ENCODE results near the gene HS6ST1.
A peak's percentile ranks its signal among the peaks of the same experiment; 100 is the strongest.
"Not testable (repeated sequence)": the region's sequence is repeated elsewhere in the genome, so short reads cannot be mapped to it uniquely, and the experiment has no call there.

HS6ST1 gene

DNA sequence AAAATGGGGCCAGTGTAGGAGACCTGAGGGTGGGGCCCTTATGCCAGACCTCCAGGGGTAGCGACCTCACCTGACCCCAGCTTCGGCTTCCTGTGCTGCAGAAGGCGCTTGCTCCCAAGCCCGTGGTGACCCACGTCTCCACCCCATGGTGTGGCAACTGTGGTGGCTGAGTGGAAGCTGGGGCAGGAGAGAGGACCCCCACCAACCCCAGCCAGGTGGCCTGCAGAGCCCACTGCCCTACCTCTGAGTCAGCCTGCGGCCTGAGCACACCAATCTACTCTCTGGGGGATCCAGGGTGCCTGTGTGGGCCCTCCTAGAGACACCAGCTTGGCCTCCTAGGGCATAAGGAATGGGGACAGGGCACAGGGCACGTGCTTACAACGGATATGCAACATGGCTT is 52.2 kb downstream of the HS6ST1 start:
- not testable (repeated sequence) for ATAC-seq (ENCODE audit: insufficient read depth, low read depth); H3K27me3 ChIP-seq (ENCODE audit: insufficient read depth, low read length, poor library complexity); H3K4me3 ChIP-seq (ENCODE audit: low read depth in 1 of 2, low read length in 2 of 2); H3K9me3 ChIP-seq (ENCODE audit: insufficient read depth, low read length, severe bottlenecking); H3K4me2 ChIP-seq (ENCODE audit: insufficient read depth, low read length); DNase-seq; H3K27ac ChIP-seq (ENCODE audit: low read length); H3K9ac ChIP-seq (ENCODE audit: low read depth, low read length); H2AFZ ChIP-seq (ENCODE audit: low read depth, low read length); H3K4me1 ChIP-seq (ENCODE audit: insufficient read depth, low read length)
- Histone ChIP-seq H4K20me1 (ENCODE audit: insufficient read depth, low read length) (peaks cover 65% of the 10 kb centered on the region), H3K79me2 (ENCODE audit: insufficient read depth, low read length) (peaks cover 28% of the 10 kb centered on the region), H3K36me3 (ENCODE audit: insufficient read depth, low read length) (peaks cover 54% of the 10 kb centered on the region)

DNA sequence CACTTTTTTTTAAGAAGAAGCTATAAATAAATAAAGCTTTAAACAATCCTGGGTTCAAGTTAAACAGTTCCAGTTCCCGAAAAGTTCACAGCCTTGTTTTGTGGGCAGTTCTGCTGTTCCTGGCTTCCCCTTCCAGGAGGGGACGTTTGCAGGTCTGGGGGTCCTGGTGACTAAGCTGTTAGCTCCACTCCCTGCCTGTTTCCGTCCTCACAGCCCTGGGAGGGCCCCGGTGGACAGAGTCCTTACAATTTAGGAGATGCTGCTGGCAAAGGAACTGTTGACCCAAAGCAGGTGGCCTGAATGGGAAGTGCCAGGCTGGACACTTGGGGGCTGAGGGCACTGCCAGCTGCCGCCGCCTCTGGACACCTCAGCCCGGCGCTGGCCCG is 53.1 kb downstream of the HS6ST1 start:
- H3K4me2 ChIP-seq (ENCODE audit: insufficient read depth, low read length) = not testable (repeated sequence)

DNA sequence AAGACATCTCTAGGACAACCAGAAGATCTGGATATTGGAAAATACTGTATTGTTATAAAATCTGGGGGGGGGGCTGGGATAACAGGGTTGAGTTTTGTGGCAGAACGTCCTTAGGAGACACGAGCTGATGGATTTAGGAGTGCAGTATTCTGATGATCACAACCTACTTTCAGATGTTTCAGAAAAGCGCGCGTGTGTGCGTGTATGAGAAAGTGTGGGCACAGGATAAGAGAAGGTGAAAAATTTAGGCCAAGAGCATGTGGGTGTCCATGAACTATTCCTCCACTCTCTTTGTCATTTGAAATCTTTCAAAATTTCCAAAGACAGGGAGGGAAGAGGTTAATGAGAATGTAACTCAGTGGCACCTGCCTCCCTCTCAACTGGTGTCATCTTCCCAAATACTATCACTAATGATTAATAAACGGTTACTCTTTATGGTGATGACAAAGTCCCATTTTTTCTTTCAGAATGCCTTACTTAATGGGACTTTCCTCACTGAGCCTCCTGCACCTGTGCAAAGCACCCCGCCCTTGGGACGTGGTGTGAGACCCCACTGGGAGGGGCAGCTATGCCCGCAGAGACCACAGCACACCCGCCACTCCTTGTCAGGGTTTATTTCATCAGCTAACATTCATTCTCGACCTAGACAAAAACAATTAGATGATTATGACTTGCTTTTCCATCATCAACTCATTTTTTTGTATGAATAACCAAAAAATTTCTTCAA is 53.6 kb downstream of the HS6ST1 start:
- no peak for DNase-seq
- no peak overlapping the region for H3K9ac ChIP-seq (ENCODE audit: low read depth, low read length)
- no peak overlapping the region for H3K4me2 ChIP-seq (ENCODE audit: insufficient read depth, low read length)
- H3K9me3 ChIP-seq (ENCODE audit: insufficient read depth, low read length, severe bottlenecking) = no peaks in the 10 kb centered on the region
- peaks cover 14% of the 10 kb centered on the region for H3K79me2 ChIP-seq (ENCODE audit: insufficient read depth, low read length)
- ATAC-seq (ENCODE audit: insufficient read depth, low read depth) = no peak
- peaks cover 40% of the 10 kb centered on the region for H3K36me3 ChIP-seq (ENCODE audit: insufficient read depth, low read length)
- H3K27ac ChIP-seq (ENCODE audit: low read length) = no peak overlapping the region
- H2AFZ ChIP-seq (ENCODE audit: low read depth, low read length) = no peak overlapping the region
- H3K4me1 ChIP-seq (ENCODE audit: insufficient read depth, low read length) = no peaks in the 10 kb centered on the region
- no peak for TF ChIP-seq EZH2 (IDR thresholded peaks at IDR 0.05; ENCODE audit: borderline replicate concordance, low read depth, low read length, severe bottlenecking)
- TF ChIP-seq, protein P1, sequence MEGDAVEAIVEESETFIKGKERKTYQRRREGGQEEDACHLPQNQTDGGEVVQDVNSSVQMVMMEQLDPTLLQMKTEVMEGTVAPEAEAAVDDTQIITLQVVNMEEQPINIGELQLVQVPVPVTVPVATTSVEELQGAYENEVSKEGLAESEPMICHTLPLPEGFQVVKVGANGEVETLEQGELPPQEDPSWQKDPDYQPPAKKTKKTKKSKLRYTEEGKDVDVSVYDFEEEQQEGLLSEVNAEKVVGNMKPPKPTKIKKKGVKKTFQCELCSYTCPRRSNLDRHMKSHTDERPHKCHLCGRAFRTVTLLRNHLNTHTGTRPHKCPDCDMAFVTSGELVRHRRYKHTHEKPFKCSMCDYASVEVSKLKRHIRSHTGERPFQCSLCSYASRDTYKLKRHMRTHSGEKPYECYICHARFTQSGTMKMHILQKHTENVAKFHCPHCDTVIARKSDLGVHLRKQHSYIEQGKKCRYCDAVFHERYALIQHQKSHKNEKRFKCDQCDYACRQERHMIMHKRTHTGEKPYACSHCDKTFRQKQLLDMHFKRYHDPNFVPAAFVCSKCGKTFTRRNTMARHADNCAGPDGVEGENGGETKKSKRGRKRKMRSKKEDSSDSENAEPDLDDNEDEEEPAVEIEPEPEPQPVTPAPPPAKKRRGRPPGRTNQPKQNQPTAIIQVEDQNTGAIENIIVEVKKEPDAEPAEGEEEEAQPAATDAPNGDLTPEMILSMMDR (IDR thresholded peaks at IDR 0.05; ENCODE audit: borderline replicate concordance, extremely low read depth, low read length, poor library complexity, severe bottlenecking) = no peak
- no peak overlapping the region for H3K4me3 ChIP-seq (ENCODE audit: low read depth in 1 of 2, low read length in 2 of 2)
- H3K27me3 ChIP-seq (ENCODE audit: insufficient read depth, low read length, poor library complexity) = no peaks in the 10 kb centered on the region
- peaks cover 51% of the 10 kb centered on the region for H4K20me1 ChIP-seq (ENCODE audit: insufficient read depth, low read length)

More for the DNA sequence above, 53.1 kb downstream of the HS6ST1 start:
- not testable (repeated sequence) for H3K27me3 ChIP-seq (ENCODE audit: insufficient read depth, low read length, poor library complexity); ATAC-seq (ENCODE audit: insufficient read depth, low read depth); H3K9me3 ChIP-seq (ENCODE audit: insufficient read depth, low read length, severe bottlenecking); H3K27ac ChIP-seq (ENCODE audit: low read length); DNase-seq; H3K4me1 ChIP-seq (ENCODE audit: insufficient read depth, low read length); H3K4me3 ChIP-seq (ENCODE audit: low read depth in 1 of 2, low read length in 2 of 2); H3K9ac ChIP-seq (ENCODE audit: low read depth, low read length); H2AFZ ChIP-seq (ENCODE audit: low read depth, low read length)
- H3K36me3 ChIP-seq (ENCODE audit: insufficient read depth, low read length) = peaks cover 45% of the 10 kb centered on the region
- H3K79me2 ChIP-seq (ENCODE audit: insufficient read depth, low read length) = peaks cover 19% of the 10 kb centered on the region
- peaks cover 56% of the 10 kb centered on the region for H4K20me1 ChIP-seq (ENCODE audit: insufficient read depth, low read length)

DNA sequence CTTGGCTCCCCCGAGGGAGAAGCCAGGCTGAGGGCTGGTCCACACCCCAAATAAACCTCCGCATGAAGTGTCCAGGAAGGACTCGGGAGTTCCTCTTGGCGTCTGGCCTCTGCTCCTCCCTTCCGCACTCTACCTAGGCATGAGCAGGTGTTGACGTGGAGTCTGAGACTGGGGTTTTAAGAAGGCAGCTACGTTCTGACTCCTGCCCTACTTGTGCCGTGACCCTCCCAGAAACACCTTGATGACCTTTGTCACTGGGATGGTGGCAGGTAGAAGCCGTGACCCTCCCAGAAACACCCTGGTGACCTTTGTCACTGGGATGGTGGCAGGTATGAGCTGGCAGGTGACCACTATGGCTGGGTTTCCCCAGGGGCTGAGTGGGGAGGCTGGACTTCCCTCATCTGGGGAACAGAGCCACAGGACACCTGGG is 54.8 kb downstream of the HS6ST1 start:
- Histone ChIP-seq H3K4me2 (ENCODE audit: insufficient read depth, low read length) (no peak overlapping the region), H2AFZ (ENCODE audit: low read depth, low read length) (no peak overlapping the region), H3K9ac (ENCODE audit: low read depth, low read length) (no peak overlapping the region), H3K27ac (ENCODE audit: low read length) (no peak overlapping the region), H4K20me1 (ENCODE audit: insufficient read depth, low read length) (peaks cover 40% of the 10 kb centered on the region), H3K4me3 (ENCODE audit: low read depth in 1 of 2, low read length in 2 of 2) (no peak overlapping the region), H3K36me3 (ENCODE audit: insufficient read depth, low read length) (peaks cover 29% of the 10 kb centered on the region), H3K79me2 (ENCODE audit: insufficient read depth, low read length) (peaks cover 3% of the 10 kb centered on the region), H3K9me3 (ENCODE audit: insufficient read depth, low read length, severe bottlenecking) (no peaks in the 10 kb centered on the region), H3K4me1 (ENCODE audit: insufficient read depth, low read length) (no peaks in the 10 kb centered on the region), H3K27me3 (ENCODE audit: insufficient read depth, low read length, poor library complexity) (no peaks in the 10 kb centered on the region)
- ATAC-seq (ENCODE audit: insufficient read depth, low read depth) = 0 out of 3 replicates have a peak, but pooled peaks have one; percentile 9
- TF ChIP-seq, protein P1 (IDR thresholded peaks at IDR 0.05; ENCODE audit: borderline replicate concordance, extremely low read depth, low read length, poor library complexity, severe bottlenecking) = no peak
- no peak for TF ChIP-seq EZH2 (IDR thresholded peaks at IDR 0.05; ENCODE audit: borderline replicate concordance, low read depth, low read length, severe bottlenecking)
- DNase-seq = no peak
